ENCODE results near the gene CRELD2. TPM values are rescaled to one million over a fixed set of nuclear protein-coding genes. Genes with fewer than 3 reads are reported as not detected.

Gene CRELD2
- total and polyA plus RNA-seq, 8 donors = 19.4 to 83.0 (median 38.0) TPM

- Histone ChIP-seq H3K9me3 (peaks cover 0 to 3% (median 0%) of the 10 kb centered on the region in 4 donors), H3K4me1 (peaks cover 15 to 29% (median 20%) of the 10 kb centered on the region in 4 donors), H3K36me3 (no peaks in the 10 kb centered on the region), H3K4me3 (no peak overlapping the region), H3K27ac (peak overlapping the region in 4 of 5 donors; percentile 41 to 74 (median 62)), H3K27me3 (peaks cover 0 to 11% (median 0%) of the 10 kb centered on the region in 3 donors)
- 31 to 43% (median 33%) methylated on average over 14 to 17 of the region's 17 CpGs for WGBS, 5 donors
- peak; percentile 23 to 50 for DNase-seq
- intact Hi-C loops (cut with DNase I; ENCODE audit: low total_unique reads) = no loop called here
- no peak for TF ChIP-seq EP300 (IDR thresholded peaks at IDR 0.05)
- no peak for TF ChIP-seq POLR2A (IDR thresholded peaks at IDR 0.05)
- TF ChIP-seq CTCF (IDR thresholded peaks at IDR 0.05) = no peak
Observed at GRCh38 chr22:49975543-49976389, 57.3 kb downstream of the CRELD2 start.

- Histone ChIP-seq H3K27ac (peak overlapping the region in 4 of 5 donors; percentile 41 to 74 (median 62)), H3K27me3 (peaks cover 0 to 9% (median 0%) of the 10 kb centered on the region in 3 donors), H3K4me3 (no peak overlapping the region), H3K9me3 (peaks cover 0 to 3% (median 0%) of the 10 kb centered on the region in 4 donors), H3K36me3 (no peaks in the 10 kb centered on the region), H3K4me1 (peaks cover 8 to 21% (median 11%) of the 10 kb centered on the region in 4 donors)
- DNase-seq = peak; percentile 26 to 31
- no peak for TF ChIP-seq POLR2AphosphoS5 (IDR thresholded peaks at IDR 0.05)
- no peak for TF ChIP-seq CTCF (IDR thresholded peaks at IDR 0.05)
- no peak for TF ChIP-seq EP300 (IDR thresholded peaks at IDR 0.05)
- TF ChIP-seq POLR2A (IDR thresholded peaks at IDR 0.05) = no peak
- 54 to 59% (median 59%) methylated on average over 15 of the region's 15 CpGs for WGBS, 5 donors
- intact Hi-C loops (cut with DNase I; ENCODE audit: low total_unique reads) = no loop called here
Observed at GRCh38 chr22:49976439-49977175, 58.2 kb downstream of the CRELD2 start.

Small RNA genes within 50 kb of the gene (small RNA-seq; reads per million reads assigned to genes)
- 0.15 to 0.49 (median 0.37) reads per million in 4 donors for gene MIR6821

Other genes starting within 250 kb of the CRELD2 start
- 10 to 100 TPM; 29.2 to 92.4 (median 49.4) TPM for gene BRD1, start 90.8 kb upstream of the CRELD2 start, total RNA-seq
- gene BRD1, start 90.8 kb upstream of the CRELD2 start, polyA plus RNA-seq = 10 to 100 TPM; 10.0 to 17.7 (median 16.0) TPM
- gene ZBED4, start 64.8 kb upstream of the CRELD2 start, total RNA-seq = 10 to 100 TPM; 11.9 to 31.7 (median 21.6) TPM
- 1 to 10 TPM; 2.2 to 3.2 (median 3.2) TPM for gene ZBED4, start 64.8 kb upstream of the CRELD2 start, polyA plus RNA-seq
- gene ALG12, start 196 bp upstream of the CRELD2 start, total RNA-seq = 10 to 100 TPM in 2 of 5 donors, 1 to 10 TPM in 3; 2.3 to 30.7 (median 9.4) TPM
- 1 to 10 TPM; 3.8 to 9.2 (median 8.8) TPM for gene ALG12, start 196 bp upstream of the CRELD2 start, polyA plus RNA-seq
- gene PIM3, start 42.1 kb downstream of the CRELD2 start, total RNA-seq = 100 to 1,000 TPM in 3 of 5 donors, 10 to 100 TPM in 2; 51.9 to 802 (median 298) TPM
- gene PIM3, start 42.1 kb downstream of the CRELD2 start, polyA plus RNA-seq = 10 to 100 TPM; 75.6 to 87.6 (median 81.6) TPM
- gene IL17REL, start 94.1 kb downstream of the CRELD2 start, total RNA-seq = 1 to 10 TPM in 1 of 5 donors, under 1 TPM in 2, not detected in 2; 0.87 to 1.2 (median 0.92) TPM
- gene IL17REL, start 94.1 kb downstream of the CRELD2 start, polyA plus RNA-seq = under 1 TPM in 1 of 3 donors, not detected in 2; 0.03 TPM
- not detected for gene TTLL8, start 139.7 kb downstream of the CRELD2 start, total RNA-seq
- not detected for gene TTLL8, start 139.7 kb downstream of the CRELD2 start, polyA plus RNA-seq
- not detected for gene MLC1, start 166.8 kb downstream of the CRELD2 start, total RNA-seq
- not detected for gene MLC1, start 166.8 kb downstream of the CRELD2 start, polyA plus RNA-seq
- gene MOV10L1, start 171.4 kb downstream of the CRELD2 start, total RNA-seq = 1 to 10 TPM in 2 of 5 donors, not detected in 3; 2.0 to 2.8 TPM
- gene MOV10L1, start 171.4 kb downstream of the CRELD2 start, polyA plus RNA-seq = under 1 TPM; 0.12 to 0.46 (median 0.40) TPM

All from stomach (tissue), 9 donors.